GM19468 (cell line): ENCODE results near the gene KLF13.

Experiments
- ATAC-seq: cut with Tn5 transposase; IDR thresholded peaks from one replicate; pipeline ENCODE4 v1.9.1; 2021; ENCODE audit warnings: mild to moderate bottlenecking, moderate library complexity, moderate number of reproducible peaks; ENCODE audit not compliant: unreplicated experiment; ENCODE audit errors: extremely low read depth

The KLF13 gene

GRCh38 chr15:31396881-31397560, 70.4 kb downstream of the KLF13 start:
- no peak for ATAC-seq

- ATAC-seq = no peak
These were observed 71.4 kb downstream of the KLF13 start for GRCh38 chr15:31397851-31398661.

GRCh38 chr15:31398677-31399301, 72.2 kb downstream of the KLF13 start:
- ATAC-seq = no peak

GRCh38 chr15:31399544-31400171, 73.0 kb downstream of the KLF13 start:
- no peak for ATAC-seq

GRCh38 chr15:31400222-31400927, 73.7 kb downstream of the KLF13 start:
- no peak for ATAC-seq

GRCh38 chr15:31401282-31401681, 74.6 kb downstream of the KLF13 start:
- no peak for ATAC-seq

GRCh38 chr15:31402003-31402402, 75.4 kb downstream of the KLF13 start:
- ATAC-seq = no peak

GRCh38 chr15:31402511-31403056, 75.9 kb downstream of the KLF13 start:
- ATAC-seq = no peak

GRCh38 chr15:31403096-31403495, 76.5 kb downstream of the KLF13 start:
- no peak for ATAC-seq

- no peak for ATAC-seq
These were observed 77.0 kb downstream of the KLF13 start for GRCh38 chr15:31403606-31404005.

- ATAC-seq = no peak
These were observed 77.7 kb downstream of the KLF13 start for GRCh38 chr15:31404345-31404744.

- ATAC-seq = no peak
These were observed 78.7 kb downstream of the KLF13 start for GRCh38 chr15:31405200-31405920.

GRCh38 chr15:31407376-31407775, 80.7 kb downstream of the KLF13 start:
- no peak for ATAC-seq

- ATAC-seq = no peak
These were observed 81.2 kb downstream of the KLF13 start for GRCh38 chr15:31407851-31408250.

GRCh38 chr15:31408724-31409123, 82.1 kb downstream of the KLF13 start:
- no peak for ATAC-seq

- ATAC-seq = no peak
These were observed 82.5 kb downstream of the KLF13 start for GRCh38 chr15:31409171-31409570.

GRCh38 chr15:31412824-31413223, 86.2 kb downstream of the KLF13 start:
- ATAC-seq = no peak

- no peak for ATAC-seq
These were observed 88.6 kb downstream of the KLF13 start for GRCh38 chr15:31415201-31415600.

- ATAC-seq = no peak
These were observed 93.2 kb downstream of the KLF13 start for GRCh38 chr15:31419820-31420219.
